ENCODE data around the gene DAND5.

GRCh38 chr19:12946092-12946721 lies 23.2 kb upstream of the DAND5 start:
- TF ChIP-seq SUZ12 (IDR thresholded peaks at IDR 0.05; ENCODE audit: extremely low read depth, insufficient read depth, insufficient read length) = no peak
- TF ChIP-seq YY1 (IDR thresholded peaks at IDR 0.05; ENCODE audit: insufficient read depth, insufficient read length) = no peak
- TF ChIP-seq ZNF274 (IDR thresholded peaks at IDR 0.05; ENCODE audit: low read depth, low read length) = no peak

Data from NT2/D1 (cell line).